Tibial nerve (tissue), 4 donors: ENCODE measurements around the gene TTC22. TPM values are rescaled to one million over a fixed set of nuclear protein-coding genes. Genes with fewer than 3 reads are reported as not detected.

ENCODE experiments used
- DNase-seq, 2 donors: peaks; one replicate each; pipeline ENCODE4 v3.0.0-alpha.2; 2019; ENCODE audit warnings: low spot score in 2 of 2
- H3K27ac ChIP-seq, 4 donors: fragments of 200-600 bp; sonication (generic) in 3 of 4; one replicate each; pipeline ENCODE4 v1.5.1; 2017 to 2019; ENCODE audit warnings: mild to moderate bottlenecking in 1 of 4
- H3K27me3 ChIP-seq, 2 donors: fragments of 200-600 bp; sonication (generic) in 1 of 2; one replicate each; pipeline versions ENCODE4 v1.5.1 to v1.6.0; 2017 to 2019
- H3K36me3 ChIP-seq, 3 donors: fragments of 200-600 bp; sonication (generic); one replicate each; pipeline ENCODE4 v1.5.1; 2018 to 2019
- H3K4me1 ChIP-seq, 4 donors: fragments of 200-600 bp; sonication (generic) in 3 of 4; one replicate each; pipeline ENCODE4 v1.5.1; 2017 to 2019
- H3K4me3 ChIP-seq, 4 donors: fragments of 200-600 bp; sonication (generic) in 3 of 4; one replicate each; pipeline ENCODE4 v1.5.1; 2017 to 2019; ENCODE audit warnings: mild to moderate bottlenecking in 1 of 4, moderate library complexity in 1 of 4
- H3K9me3 ChIP-seq, 4 donors: fragments of 200-600 bp; sonication (generic) in 3 of 4; one replicate each; pipeline ENCODE4 v1.5.1; 2017 to 2019
- CTCF ChIP-seq, 5 experiments: fragments of 200-600 bp in 3 of 5; fragments of 450-650 bp in 2 of 5; sonication (generic) in 3 of 5; IDR thresholded peaks; one replicate each; pipeline ENCODE4 v1.5.1; 2016 to 2019; ENCODE audit warnings: antibody characterized with exemption in 5 of 5, mild to moderate bottlenecking in 3 of 5, moderate library complexity in 2 of 5
- EP300 ChIP-seq, 2 donors: sonication (generic); formaldehyde crosslinking; IDR thresholded peaks; one replicate each; pipeline ENCODE4 v1.6.1; 2017; ENCODE audit warnings: antibody characterized with exemption in 2 of 2, mild to moderate bottlenecking in 1 of 2
- POLR2A ChIP-seq, 2 donors: fragments of 450-650 bp; IDR thresholded peaks; one replicate each; pipeline ENCODE4 v1.6.1; 2017; ENCODE audit warnings: antibody characterized with exemption in 2 of 2, mild to moderate bottlenecking in 2 of 2, moderate library complexity in 2 of 2
- WGBS, 2 donors: methylation state at CpG; one replicate each; pipeline ENCODE4 v1.1.5; 2018; 5-methylcytosine and 5-hydroxymethylcytosine counted together
- total RNA-seq, 4 donors: library from RNA; depleted of rRNA; stranded (reverse); fragments of >200 nt; gene quantifications; one replicate each; pipeline ENCODE4 v1.1.0, GENCODE V29; 2016

The TTC22 gene
- total RNA-seq, result not detected

- no peak for DNase-seq
- no peaks in the 10 kb centered on the region for H3K36me3 ChIP-seq
- H3K27me3 ChIP-seq, result peaks cover 0 to 38% of the 10 kb centered on the region in 2 donors
- TF ChIP-seq POLR2A (IDR thresholded peaks at IDR 0.05) (no peak), CTCF (IDR thresholded peaks at IDR 0.05) (peak in 2 of 5 experiments; percentile 19 to 29), EP300 (IDR thresholded peaks at IDR 0.05) (no peak)
- H3K27ac ChIP-seq, result peak within 1 kb of the TSS in 1 of 4 donors; percentile 76
- peaks cover 0 to 13% (median 7%) of the 10 kb centered on the region in 4 donors for H3K4me1 ChIP-seq
- no peaks in the 10 kb centered on the region for H3K9me3 ChIP-seq
- WGBS, 2 donors, result 8 to 18% methylated on average over 23 to 52 of the region's 58 CpGs
- H3K4me3 ChIP-seq, result peak within 1 kb of the TSS in 2 of 4 donors; percentile 39 to 48
Observed at GRCh38 chr1:54800899-54801759, at the start of gene TTC22. TTC22 (minus strand) TSS chr1:54801323; CDS start chr1:54801163, 160 bp downstream.

GRCh38 chr1:54850737-54851136, 49.6 kb upstream of the TTC22 start:
- WGBS, 2 donors, result 73 to 75% methylated on average over 9 of the region's 9 CpGs
- Histone ChIP-seq H3K4me1 (peaks cover 0 to 17% (median 4%) of the 10 kb centered on the region in 4 donors), H3K4me3 (no peak overlapping the region), H3K27ac (peak overlapping the region in 1 of 4 donors; percentile 72), H3K36me3 (peaks cover 0 to 90% (median 0%) of the 10 kb centered on the region in 3 donors), H3K9me3 (no peaks in the 10 kb centered on the region), H3K27me3 (no peaks in the 10 kb centered on the region)
- TF ChIP-seq CTCF (IDR thresholded peaks at IDR 0.05), result no peak
- peak in 1 of 2 donors; percentile 76 for TF ChIP-seq EP300 (IDR thresholded peaks at IDR 0.05)
- TF ChIP-seq POLR2A (IDR thresholded peaks at IDR 0.05), result no peak
- DNase-seq, result peak in 1 of 2 donors; percentile 46

- Histone ChIP-seq H3K36me3 (peaks cover 0 to 86% (median 0%) of the 10 kb centered on the region in 3 donors), H3K4me3 (no peak overlapping the region), H3K27me3 (no peaks in the 10 kb centered on the region), H3K4me1 (peaks cover 0 to 15% (median 4%) of the 10 kb centered on the region in 4 donors), H3K9me3 (no peaks in the 10 kb centered on the region), H3K27ac (peak overlapping the region in 1 of 4 donors; percentile 72)
- no peak for DNase-seq
- WGBS, 2 donors, result 47 to 59% methylated on average over 5 of the region's 5 CpGs
- no peak for TF ChIP-seq EP300 (IDR thresholded peaks at IDR 0.05)
- TF ChIP-seq POLR2A (IDR thresholded peaks at IDR 0.05), result no peak
- no peak for TF ChIP-seq CTCF (IDR thresholded peaks at IDR 0.05)
Observed at GRCh38 chr1:54850069-54850730, 49.1 kb upstream of the TTC22 start.

GRCh38 chr1:54849219-54850068, 48.3 kb upstream of the TTC22 start:
- Histone ChIP-seq H3K36me3 (peaks cover 0 to 81% (median 0%) of the 10 kb centered on the region in 3 donors), H3K4me1 (peaks cover 0 to 15% (median 4%) of the 10 kb centered on the region in 4 donors), H3K4me3 (no peak overlapping the region), H3K27ac (peak overlapping the region in 1 of 4 donors; percentile 72), H3K27me3 (no peaks in the 10 kb centered on the region), H3K9me3 (no peaks in the 10 kb centered on the region)
- DNase-seq, result no peak
- 72 to 89% methylated on average over 6 of the region's 6 CpGs for WGBS, 2 donors
- TF ChIP-seq CTCF (IDR thresholded peaks at IDR 0.05), result no peak
- no peak for TF ChIP-seq EP300 (IDR thresholded peaks at IDR 0.05)
- TF ChIP-seq POLR2A (IDR thresholded peaks at IDR 0.05), result no peak
